Activated CD8-positive, alpha-beta memory T cell treated with anti-CD3 and anti-CD28 coated beads, Interleukin-2, amount 10 ng/mL, durations not matched to agents 7 days and 5 days (primary cell): ENCODE measurements around the gene EIF2D. TPM values are rescaled to one million over a fixed set of nuclear protein-coding genes. Genes with fewer than 3 reads are reported as not detected.
A peak's percentile ranks its signal among the peaks of the same experiment; 100 is the strongest.

Source experiments
- ATAC-seq: fragments of 150-1000 bp; cut with Tn5 transposase; one replicate; pipeline ENCODE4 v1.10.0; 2021; ENCODE audit warnings: moderate library complexity
- CTCF ChIA-PET: fragments of 350-600 bp; sonication (Branson Sonifier 250); formaldehyde crosslinking; loops from one replicate; lab custom pipeline; 2021; ENCODE audit warnings: antibody characterized with exemption; lab: Charles Lee
- DNase-seq: peaks from one replicate; pipeline ENCODE4 v3.0.0-alpha.2; 2020
- H3K27ac Mint-ChIP-seq: one replicate; pipeline ENCODE4 v1.8.0; 2021; ENCODE audit warnings: mild to moderate bottlenecking, mixed read lengths
- H3K27me3 Mint-ChIP-seq: one replicate; pipeline ENCODE4 v1.8.0; 2021; ENCODE audit warnings: mixed read lengths
- H3K36me3 Mint-ChIP-seq: one replicate; pipeline ENCODE4 v1.8.0; 2021; ENCODE audit warnings: mild to moderate bottlenecking, mixed read lengths
- H3K4me1 Mint-ChIP-seq: one replicate; pipeline ENCODE4 v1.8.0; 2021; ENCODE audit warnings: mixed read lengths
- H3K4me3 Mint-ChIP-seq: one replicate; pipeline ENCODE4 v1.8.0; 2021; ENCODE audit warnings: mild to moderate bottlenecking, moderate library complexity, mixed read lengths
- H3K9me3 Mint-ChIP-seq: one replicate; pipeline ENCODE4 v1.8.0; 2022; ENCODE audit warnings: low read depth, mixed read lengths
- total RNA-seq, 2 experiments: library from RNA; stranded (reverse); gene quantifications; one replicate each; pipeline ENCODE4 v1.2.3, GENCODE V29; 2021

The EIF2D gene
- total RNA-seq, 2 experiments from 2014 or later = 51.7 to 68.4 TPM

DNA sequence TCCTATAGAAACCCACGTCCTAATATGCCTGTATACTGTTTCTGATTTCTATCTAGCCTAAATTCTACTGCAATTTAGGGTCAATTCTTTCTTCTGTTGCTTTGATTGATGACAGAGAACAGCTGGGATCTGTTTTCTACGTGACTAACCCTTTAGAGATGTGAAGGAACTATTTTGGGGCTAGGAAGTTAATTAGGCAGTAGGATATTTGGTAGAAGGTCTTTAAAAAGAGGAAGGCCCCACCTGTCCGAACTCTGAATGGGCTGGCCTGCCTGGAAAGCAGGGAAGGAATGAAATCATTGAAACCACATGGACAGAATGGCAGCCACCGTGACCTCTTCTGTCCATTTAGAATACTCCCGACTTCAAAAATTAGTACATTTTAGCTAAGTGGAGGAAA is 21.0 kb downstream of the EIF2D start:
- CTCF ChIA-PET = interaction anchor here (0.8 to 3.0 kb wide), 17 partner anchors 8 to 121 kb away, joined by 3 to 26 read pairs (median 4); partner anchors contain the start of genes EIF2D and IKBKE
- H3K36me3 Mint-ChIP-seq = peaks cover 63% of the 10 kb centered on the region

DNA sequence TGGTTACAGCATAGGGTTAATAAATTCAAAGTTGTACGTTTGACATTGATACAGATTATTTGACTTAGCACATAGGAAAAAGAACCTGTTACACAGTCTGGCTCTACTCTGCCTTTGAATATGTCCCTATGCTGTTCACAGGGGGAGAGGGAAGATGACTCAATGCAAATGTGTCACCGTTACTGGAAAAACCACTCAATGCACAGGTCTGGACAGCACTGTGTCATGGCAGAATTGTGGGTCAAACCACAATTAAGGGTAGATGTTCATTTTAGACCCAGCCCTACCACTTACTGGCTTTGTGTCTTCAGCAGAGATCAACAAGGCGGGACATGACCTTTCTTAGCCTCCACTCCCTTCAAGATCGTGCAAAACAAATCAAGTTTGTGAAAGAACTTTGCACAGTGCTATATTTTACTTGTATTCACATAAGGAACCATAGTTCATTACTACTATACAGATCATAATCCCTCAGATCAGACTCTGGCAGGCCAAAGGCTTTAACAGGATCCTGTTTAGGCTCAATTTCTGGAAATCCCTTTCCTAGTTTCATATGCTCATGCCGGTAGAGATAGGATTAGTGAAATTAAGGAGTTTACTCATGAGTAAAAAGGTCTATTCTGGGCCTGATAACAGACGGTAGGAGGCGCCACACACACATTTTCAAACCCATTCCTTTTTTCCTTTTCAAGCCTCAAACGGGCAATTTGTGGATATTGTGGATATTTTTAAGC is 22.1 kb downstream of the EIF2D start:
- Mint-ChIP-seq H3K27me3 (no peaks in the 10 kb centered on the region), H3K4me3 (peak overlapping the region; percentile 35), H3K4me1 (peaks cover 70% of the 10 kb centered on the region), H3K9me3 (no peaks in the 10 kb centered on the region), H3K27ac (peak overlapping the region; percentile 91), H3K36me3 (peaks cover 65% of the 10 kb centered on the region)
- ATAC-seq (peak; percentile 96), DNase-seq (peak; percentile 91)
- CTCF ChIA-PET = interaction anchor here (3.0 kb wide), 1 partner anchor 73 kb away, joined by 23 read pairs; no protein-coding TSS in a partner anchor

More for the DNA sequence above, 21.0 kb downstream of the EIF2D start:
- ATAC-seq (no peak), DNase-seq (no peak)
- peak overlapping the region; percentile 35 for H3K4me3 Mint-ChIP-seq
- H3K4me1 Mint-ChIP-seq = peaks cover 63% of the 10 kb centered on the region
- H3K9me3 Mint-ChIP-seq = no peaks in the 10 kb centered on the region
- H3K27ac Mint-ChIP-seq = peak overlapping the region; percentile 91
- H3K27me3 Mint-ChIP-seq = no peaks in the 10 kb centered on the region

DNA sequence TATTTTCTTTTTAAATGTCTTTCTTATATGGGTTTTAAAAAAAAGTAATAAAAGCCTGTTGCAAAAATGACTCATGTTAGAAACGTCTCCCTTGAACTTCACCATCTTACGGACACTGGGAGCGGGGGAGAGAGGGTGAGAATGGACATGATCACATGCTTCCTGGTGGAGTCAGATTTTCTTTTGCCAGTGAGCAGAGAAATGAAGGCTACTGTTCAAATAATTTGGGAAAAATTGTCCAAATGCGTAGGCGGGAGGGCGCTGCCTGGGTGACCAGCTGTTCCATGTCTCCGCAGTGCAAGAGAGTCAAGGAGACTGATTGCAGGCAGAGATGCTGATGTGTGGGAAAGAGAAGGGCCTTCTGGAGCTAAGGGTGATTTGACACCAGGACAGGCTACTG is 23.1 kb downstream of the EIF2D start:
- Mint-ChIP-seq H3K36me3 (peaks cover 68% of the 10 kb centered on the region), H3K27ac (peak overlapping the region; percentile 91), H3K27me3 (no peaks in the 10 kb centered on the region), H3K9me3 (no peaks in the 10 kb centered on the region), H3K4me3 (peak overlapping the region; percentile 16), H3K4me1 (peaks cover 79% of the 10 kb centered on the region)
- DNase-seq (no peak), ATAC-seq (no peak)
- CTCF ChIA-PET = interaction anchor here (0.8 to 17.5 kb wide), 6 partner anchors 10 to 93 kb away, joined by 3 to 381 read pairs (median 4); no protein-coding TSS in a partner anchor

DNA sequence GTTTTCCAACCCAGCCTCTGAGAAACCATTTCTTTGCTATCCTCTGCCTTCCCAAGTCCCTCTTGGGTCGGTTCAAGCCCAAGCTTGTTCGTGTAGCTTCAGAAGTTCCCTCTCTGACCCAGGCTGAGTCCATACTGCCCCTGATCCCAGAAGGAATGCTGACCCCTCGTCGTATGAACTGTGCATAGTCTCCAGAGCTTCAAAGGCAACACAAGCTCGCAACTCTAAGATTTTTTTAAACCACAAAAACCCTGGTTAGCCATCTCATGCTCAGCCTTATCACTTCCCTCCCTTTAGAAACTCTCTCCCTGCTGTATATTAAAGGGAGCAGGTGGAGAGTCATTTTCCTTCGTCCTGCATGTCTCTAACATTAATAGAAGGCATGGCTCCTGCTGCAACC is 23.8 kb downstream of the EIF2D start:
- no peaks in the 10 kb centered on the region for H3K9me3 Mint-ChIP-seq
- peaks cover 70% of the 10 kb centered on the region for H3K36me3 Mint-ChIP-seq
- H3K27ac Mint-ChIP-seq = peak overlapping the region; percentile 91
- no peak overlapping the region for H3K4me3 Mint-ChIP-seq
- CTCF ChIA-PET = interaction anchor here (1.2 to 17.5 kb wide), 9 partner anchors 10 to 109 kb away, joined by 3 to 381 read pairs (median 5); no protein-coding TSS in a partner anchor
- ATAC-seq (no peak), DNase-seq (no peak)
- H3K27me3 Mint-ChIP-seq = no peaks in the 10 kb centered on the region
- peaks cover 84% of the 10 kb centered on the region for H3K4me1 Mint-ChIP-seq

DNA sequence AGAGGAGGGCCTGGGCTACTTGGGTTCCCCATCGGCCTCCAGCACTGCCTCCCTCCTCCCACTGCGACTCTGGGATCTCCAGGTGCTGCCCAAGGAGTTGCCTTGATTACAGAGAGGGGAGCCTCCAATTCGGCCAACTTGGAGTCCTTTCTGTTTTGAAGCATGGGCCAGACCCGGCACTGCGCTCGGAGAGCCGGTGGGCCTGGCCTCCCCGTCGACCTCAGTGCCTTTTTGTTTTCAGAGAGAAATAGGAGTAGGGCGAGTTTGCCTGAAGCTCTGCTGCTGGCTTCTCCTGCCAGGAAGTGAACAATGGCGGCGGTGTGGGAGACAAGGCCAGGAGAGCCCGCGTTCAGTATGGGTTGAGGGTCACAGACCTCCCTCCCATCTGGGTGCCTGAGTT is 24.4 kb downstream of the EIF2D start:
- Mint-ChIP-seq H3K4me3 (no peak overlapping the region), H3K9me3 (no peaks in the 10 kb centered on the region), H3K27ac (peak overlapping the region; percentile 91), H3K27me3 (no peaks in the 10 kb centered on the region), H3K36me3 (peaks cover 74% of the 10 kb centered on the region), H3K4me1 (peaks cover 90% of the 10 kb centered on the region)
- ATAC-seq (no peak), DNase-seq (no peak)
- CTCF ChIA-PET = interaction anchor here (1.2 to 17.5 kb wide), 10 partner anchors 10 to 108 kb away, joined by 3 to 381 read pairs (median 5); no protein-coding TSS in a partner anchor

DNA sequence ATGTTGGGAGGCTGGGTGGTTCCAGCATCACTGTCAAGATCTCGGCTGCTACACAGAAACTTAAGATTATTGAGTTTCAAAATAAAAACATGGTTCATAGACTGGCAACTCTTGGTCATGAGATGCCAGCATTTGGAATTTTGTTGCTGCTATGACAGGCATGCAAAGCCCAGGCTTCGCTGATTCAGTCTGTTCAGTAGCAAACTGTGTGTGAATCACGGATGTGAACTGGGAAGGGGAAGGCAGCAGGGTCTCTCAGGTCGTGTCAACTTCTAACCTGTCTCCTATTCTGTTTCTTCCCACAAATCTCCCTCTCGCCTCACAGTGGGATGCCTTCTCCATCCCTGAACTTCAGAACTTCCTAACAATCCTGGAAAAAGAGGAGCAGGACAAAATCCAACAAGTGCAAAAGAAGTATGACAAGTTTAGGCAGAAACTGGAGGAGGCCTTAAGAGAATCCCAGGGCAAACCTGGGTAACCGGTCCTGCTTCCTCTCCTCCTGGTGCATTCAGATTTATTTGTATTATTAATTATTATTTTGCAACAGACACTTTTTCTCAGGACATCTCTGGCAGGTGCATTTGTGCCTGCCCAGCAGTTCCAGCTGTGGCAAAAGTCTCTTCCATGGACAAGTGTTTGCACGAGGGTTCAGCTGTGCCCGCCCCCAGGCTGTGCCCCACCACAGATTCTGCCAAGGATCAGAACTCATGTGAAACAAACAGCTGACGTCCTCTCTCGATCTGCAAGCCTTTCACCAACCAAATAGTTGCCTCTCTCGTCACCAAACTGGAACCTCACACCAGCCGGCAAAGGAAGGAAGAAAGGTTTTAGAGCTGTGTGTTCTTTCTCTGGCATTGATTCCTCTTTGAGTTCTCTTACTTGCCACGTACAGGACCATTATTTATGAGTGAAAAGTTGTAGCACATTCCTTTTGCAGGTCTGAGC is 25.5 kb downstream of the EIF2D start:
- H3K36me3 Mint-ChIP-seq = peaks cover 70% of the 10 kb centered on the region
- H3K27me3 Mint-ChIP-seq = no peaks in the 10 kb centered on the region
- CTCF ChIA-PET = interaction anchor here (0.9 to 17.5 kb wide), 11 partner anchors 8 to 107 kb away, joined by 3 to 490 read pairs (median 5); no protein-coding TSS in a partner anchor
- H3K27ac Mint-ChIP-seq = peak overlapping the region; percentile 91
- H3K4me1 Mint-ChIP-seq = peaks cover 93% of the 10 kb centered on the region
- no peaks in the 10 kb centered on the region for H3K9me3 Mint-ChIP-seq
- no peak for DNase-seq
- ATAC-seq = no peak
- H3K4me3 Mint-ChIP-seq = no peak overlapping the region

DNA sequence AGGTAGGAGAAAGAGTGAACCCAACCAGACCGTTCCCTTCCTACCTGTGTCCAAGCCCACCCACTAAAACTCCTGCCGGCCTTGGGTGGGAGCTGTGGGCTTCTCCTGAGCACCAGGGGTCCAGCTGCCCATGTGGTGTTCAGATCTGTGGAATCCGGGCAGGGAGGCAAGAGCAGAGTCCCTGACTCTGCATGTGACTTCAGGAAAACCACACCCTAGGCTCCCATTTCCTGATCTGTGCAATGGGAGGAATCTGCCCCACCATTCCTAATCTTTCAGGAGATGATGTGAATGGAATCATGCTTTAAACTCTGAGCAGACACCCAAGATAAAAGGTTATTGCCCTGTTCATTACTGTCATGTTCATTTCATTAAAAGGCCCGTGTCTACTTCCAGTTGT is 27.6 kb downstream of the EIF2D start:
- Mint-ChIP-seq H3K9me3 (no peaks in the 10 kb centered on the region), H3K4me3 (no peak overlapping the region), H3K36me3 (peaks cover 77% of the 10 kb centered on the region), H3K27ac (peak overlapping the region; percentile 50), H3K4me1 (peaks cover 93% of the 10 kb centered on the region), H3K27me3 (no peaks in the 10 kb centered on the region)
- no peak for DNase-seq
- ATAC-seq = no peak
- CTCF ChIA-PET = interaction anchor here (1.3 to 17.5 kb wide), 11 partner anchors 8 to 123 kb away, joined by 4 to 490 read pairs (median 13); partner anchors contain the start of gene RASSF5

DNA sequence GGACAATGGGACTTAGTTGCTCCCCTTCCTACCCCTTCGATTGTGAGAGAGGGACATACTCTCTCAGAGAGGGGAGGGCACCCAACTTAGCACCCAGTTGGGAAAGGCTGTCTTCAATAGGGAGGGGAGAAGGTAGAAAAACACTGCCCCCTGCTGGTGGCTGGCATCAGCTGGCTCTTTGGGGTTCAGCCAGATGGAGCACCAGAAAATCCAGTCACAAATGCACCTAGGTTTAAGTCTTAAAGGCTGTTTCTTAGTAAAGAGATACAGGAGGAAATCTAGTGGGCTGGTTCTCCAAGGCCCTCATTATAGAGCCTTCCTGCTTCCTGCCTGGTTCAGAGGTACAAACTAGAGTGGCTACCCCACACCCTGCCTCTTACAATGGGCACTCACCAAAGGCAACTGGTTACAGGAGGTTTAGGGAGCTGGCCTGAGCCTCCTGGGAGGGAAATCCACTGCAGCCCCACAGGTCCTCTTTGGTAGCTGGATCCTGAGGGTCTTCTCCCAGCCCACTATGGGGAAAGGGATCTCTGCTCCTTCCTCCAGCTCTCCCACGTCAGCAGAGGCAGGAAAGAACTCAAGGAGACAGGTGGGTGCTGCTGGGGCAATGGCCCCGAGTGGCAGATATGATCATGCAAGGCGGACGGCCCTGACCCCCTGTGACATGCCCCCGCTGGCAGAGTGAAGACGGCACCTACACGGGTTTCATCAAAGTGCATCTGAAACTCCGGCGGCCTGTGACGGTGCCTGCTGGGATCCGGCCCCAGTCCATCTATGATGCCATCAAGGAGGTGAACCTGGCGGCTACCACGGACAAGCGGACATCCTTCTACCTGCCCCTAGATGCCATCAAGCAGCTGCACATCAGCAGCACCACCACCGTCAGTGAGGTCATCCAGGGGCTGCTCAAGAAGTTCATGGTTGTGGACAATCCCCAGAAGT is 28.3 kb downstream of the EIF2D start:
- ATAC-seq (peak; percentile 24), DNase-seq (peak; percentile 88)
- Mint-ChIP-seq H3K4me1 (peaks cover 93% of the 10 kb centered on the region), H3K36me3 (peaks cover 78% of the 10 kb centered on the region), H3K4me3 (peak overlapping the region; percentile 10), H3K27me3 (no peaks in the 10 kb centered on the region), H3K27ac (peak overlapping the region; percentile 95), H3K9me3 (no peaks in the 10 kb centered on the region)
- CTCF ChIA-PET = interaction anchor here (0.7 to 17.5 kb wide), 27 partner anchors 8 to 122 kb away, joined by 3 to 490 read pairs (median 5); partner anchors contain the start of genes DYRK3, IKBKE and RASSF5

DNA sequence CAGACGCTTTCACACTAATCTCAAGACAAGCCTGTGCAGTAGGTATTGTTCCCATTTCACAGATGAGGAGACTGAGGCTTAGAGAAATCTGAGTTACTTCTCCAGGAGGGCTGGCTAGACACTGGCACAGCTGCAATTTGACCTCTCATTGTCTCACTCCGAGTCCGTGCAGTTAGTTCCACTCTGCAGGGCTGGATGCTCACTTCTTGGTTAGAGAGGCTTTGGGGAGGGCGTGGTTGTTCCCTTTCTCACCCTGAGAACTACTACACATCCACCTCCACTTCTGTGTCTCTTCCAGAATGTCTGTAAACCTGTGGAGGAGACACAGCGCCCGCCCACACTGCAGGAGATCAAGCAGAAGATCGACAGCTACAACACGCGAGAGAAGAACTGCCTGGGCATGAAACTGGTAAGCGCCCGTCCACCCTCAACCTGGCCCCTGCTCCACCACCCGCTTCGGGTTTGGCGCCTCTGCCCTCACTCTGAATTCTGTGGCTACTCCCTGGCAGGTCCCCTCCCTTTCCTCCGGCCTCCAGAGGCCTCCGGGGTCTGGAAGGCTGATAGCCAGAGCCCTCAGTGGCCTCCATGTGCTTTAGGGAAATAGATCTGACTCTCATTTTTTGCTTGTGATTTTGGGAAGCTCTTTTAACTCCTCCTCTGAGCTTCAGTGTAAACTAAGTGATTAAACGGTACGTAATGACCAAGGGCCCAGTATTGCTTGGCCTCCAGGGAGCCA is 29.1 kb downstream of the EIF2D start:
- CTCF ChIA-PET = interaction anchor here (0.7 to 17.5 kb wide), 29 partner anchors 8 to 121 kb away, joined by 3 to 490 read pairs (median 5); partner anchors contain the start of genes DYRK3, IKBKE and RASSF5
- peak overlapping the region; percentile 95 for H3K27ac Mint-ChIP-seq
- H3K27me3 Mint-ChIP-seq = no peaks in the 10 kb centered on the region
- ATAC-seq (no peak), DNase-seq (no peak)
- peak overlapping the region; percentile 10 for H3K4me3 Mint-ChIP-seq
- H3K36me3 Mint-ChIP-seq = peaks cover 78% of the 10 kb centered on the region
- peaks cover 93% of the 10 kb centered on the region for H3K4me1 Mint-ChIP-seq
- no peaks in the 10 kb centered on the region for H3K9me3 Mint-ChIP-seq

DNA sequence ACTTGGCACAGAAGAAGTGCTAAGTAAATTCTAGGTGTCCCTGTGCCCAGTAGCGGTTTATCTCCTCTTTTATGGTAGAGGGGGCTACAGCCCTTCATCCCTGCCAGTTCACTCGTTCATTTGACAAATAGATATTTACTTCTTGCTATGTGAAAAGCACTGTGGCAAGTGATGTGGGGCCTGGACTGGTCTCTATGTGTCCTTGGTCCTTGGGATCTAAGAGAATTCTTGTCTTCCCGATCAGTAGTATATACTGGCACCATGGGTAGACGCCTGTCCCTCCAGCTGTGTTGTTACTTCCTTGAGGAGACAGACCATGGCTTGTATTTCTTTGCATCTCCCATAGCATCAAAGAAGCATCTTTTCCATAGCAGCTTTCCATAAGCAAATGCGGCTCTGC is 29.7 kb downstream of the EIF2D start:
- Mint-ChIP-seq H3K9me3 (no peaks in the 10 kb centered on the region), H3K4me1 (peaks cover 93% of the 10 kb centered on the region), H3K27me3 (no peaks in the 10 kb centered on the region), H3K4me3 (no peak overlapping the region), H3K36me3 (peaks cover 78% of the 10 kb centered on the region), H3K27ac (peak overlapping the region; percentile 95)
- ATAC-seq (no peak), DNase-seq (no peak)
- CTCF ChIA-PET = interaction anchor here (0.8 to 17.5 kb wide), 15 partner anchors 9 to 121 kb away, joined by 3 to 490 read pairs (median 13); partner anchors contain the start of genes IKBKE and RASSF5

DNA sequence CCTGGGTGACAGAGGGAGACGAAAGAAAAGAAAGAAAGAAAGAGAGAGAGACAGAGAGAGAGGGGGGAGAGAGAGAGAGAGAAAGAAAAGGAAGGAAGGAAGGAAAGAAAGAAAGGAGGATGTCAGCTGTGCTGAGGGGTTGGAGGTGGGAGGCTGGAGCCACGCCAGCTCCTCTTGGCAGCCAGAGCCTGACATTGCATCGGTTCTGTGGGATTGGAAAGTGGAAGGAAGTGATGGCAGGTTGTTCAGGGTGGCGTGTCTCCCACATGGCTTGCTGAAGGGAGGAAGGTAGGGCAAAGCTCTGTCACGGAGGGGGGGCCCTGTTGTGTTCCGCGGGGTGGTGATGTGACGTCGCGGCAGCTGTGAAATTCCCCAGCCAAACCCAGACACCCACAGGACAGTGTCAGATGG is 30.7 kb downstream of the EIF2D start:
- Mint-ChIP-seq H3K27me3 (no peaks in the 10 kb centered on the region), H3K36me3 (peaks cover 76% of the 10 kb centered on the region)

More for the DNA sequence above, 30.7 kb downstream of the EIF2D start:
- Mint-ChIP-seq H3K9me3 (no peaks in the 10 kb centered on the region), H3K4me1 (peaks cover 92% of the 10 kb centered on the region), H3K27ac (peak overlapping the region; percentile 95), H3K4me3 (peak overlapping the region; percentile 61)
- no peak for ATAC-seq
- DNase-seq = peak; percentile 63
- CTCF ChIA-PET = interaction anchor here (0.6 to 17.5 kb wide), 12 partner anchors 10 to 133 kb away, joined by 3 to 490 read pairs (median 4); partner anchors contain the start of genes IKBKE and RASSF5
